CD1c-positive myeloid dendritic cell (primary cell): ENCODE data around the gene FCSK.
"Not testable (repeated sequence)": the region's sequence is repeated elsewhere in the genome, so short reads cannot be mapped to it uniquely, and the experiment has no call there.

Experiments
- DNase-seq: peaks from one replicate; pipeline ENCODE4 v3.0.0-alpha.2; 2016; ENCODE audit errors: extremely low spot score

FCSK gene

DNA sequence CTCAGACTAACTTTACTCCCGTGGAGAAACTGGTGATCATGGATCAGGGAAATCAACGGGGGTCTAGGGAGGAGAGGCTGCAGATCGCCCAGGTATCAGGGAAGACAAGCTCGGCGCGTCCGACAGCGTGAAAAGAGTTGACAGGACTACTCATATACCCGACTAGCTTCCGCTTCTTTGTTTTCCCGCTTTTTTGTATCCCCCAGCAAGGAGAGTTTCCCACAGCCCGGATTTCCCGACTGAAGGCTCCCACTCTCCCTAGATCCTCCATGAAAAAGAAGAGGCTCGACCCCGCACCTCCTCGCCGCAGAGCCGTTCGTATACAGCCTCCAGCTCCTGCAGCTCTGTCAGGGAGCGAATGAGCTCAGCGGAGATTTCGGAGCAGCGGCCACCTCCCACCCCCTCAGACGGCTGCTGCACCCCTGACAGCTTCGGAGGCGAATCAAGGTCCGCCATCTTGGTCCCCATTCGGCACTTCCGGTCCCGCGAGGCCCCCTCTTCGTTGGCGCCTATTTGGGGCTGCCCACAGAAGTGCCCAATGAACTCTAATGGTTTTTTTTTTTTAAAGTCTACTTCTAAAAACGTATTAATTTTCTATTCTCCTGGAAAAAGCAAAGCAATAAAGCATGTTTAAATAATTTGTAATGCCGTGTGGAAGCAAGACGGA lies 68.8 kb downstream of the FCSK start, which contains the start of gene COG4:
TSS of gene COG4 (minus strand) at position 479 of the 667 bp plus-strand sequence. CDS start at position 468, 11 bp downstream.
- DNase-seq = peak; percentile 94

DNA sequence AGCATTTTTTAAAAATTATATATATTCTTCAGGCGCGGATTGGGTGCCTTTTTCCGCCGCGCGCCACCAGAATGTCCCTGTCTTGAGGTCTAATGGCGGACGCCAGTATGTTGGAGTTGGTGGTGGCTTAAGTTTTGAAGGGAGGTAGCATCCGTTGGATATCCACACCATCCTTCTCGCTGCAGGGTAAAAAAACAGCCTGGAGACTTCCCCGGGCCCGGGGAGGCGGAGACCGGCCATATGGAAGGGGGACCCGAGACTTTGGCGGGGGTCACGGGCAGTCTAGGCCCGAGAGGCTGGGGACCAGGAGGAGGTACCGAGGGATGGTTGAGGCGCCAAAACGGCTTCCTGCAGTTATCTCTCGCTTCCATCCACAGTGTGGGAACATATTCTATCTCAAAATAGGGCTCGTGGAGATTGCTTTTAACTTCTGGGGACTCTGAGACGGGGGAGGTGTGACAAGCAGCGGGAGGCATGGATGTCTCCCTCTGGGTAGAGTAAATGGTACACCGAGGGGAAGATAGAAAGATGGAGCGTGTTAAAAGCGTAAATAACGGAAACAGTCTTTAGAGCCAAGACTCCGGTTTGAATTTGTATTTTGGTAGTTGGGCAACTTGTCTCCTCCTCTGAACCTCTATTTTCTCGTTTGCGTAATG lies 69.5 kb downstream of the FCSK start, which contains the start of gene SF3B3:
TSS of gene SF3B3 (plus strand) at position 74 of the 656 bp plus-strand sequence. CDS start 2,841 bp downstream, outside the sequence.
- DNase-seq = no peak

DNA sequence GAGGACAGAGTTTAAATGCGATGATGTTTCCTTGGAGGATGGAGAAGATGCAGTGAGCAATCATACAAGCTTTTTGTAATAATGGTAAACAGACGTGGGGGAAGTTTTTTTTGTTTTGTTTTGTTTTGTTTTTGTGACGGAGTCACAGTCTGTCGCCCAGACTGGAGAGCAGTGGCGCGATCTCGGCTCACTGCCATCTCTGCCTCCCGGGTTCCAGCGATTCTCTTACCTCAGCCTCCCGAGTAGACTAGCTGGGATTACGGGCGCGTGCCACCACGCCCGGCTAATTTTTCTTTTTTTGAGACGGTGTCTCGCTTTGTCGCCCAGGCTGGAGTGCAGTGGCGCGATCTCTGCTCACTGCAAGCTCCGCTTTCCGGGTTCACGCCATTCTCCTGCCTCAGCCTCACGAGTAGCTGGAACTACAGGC lies 70.0 kb downstream of the FCSK start:
- not testable (repeated sequence) for DNase-seq

- no peak for DNase-seq
Measured at GRCh38 chr16:70526403-70526802, 72.0 kb downstream of the FCSK start.

DNA sequence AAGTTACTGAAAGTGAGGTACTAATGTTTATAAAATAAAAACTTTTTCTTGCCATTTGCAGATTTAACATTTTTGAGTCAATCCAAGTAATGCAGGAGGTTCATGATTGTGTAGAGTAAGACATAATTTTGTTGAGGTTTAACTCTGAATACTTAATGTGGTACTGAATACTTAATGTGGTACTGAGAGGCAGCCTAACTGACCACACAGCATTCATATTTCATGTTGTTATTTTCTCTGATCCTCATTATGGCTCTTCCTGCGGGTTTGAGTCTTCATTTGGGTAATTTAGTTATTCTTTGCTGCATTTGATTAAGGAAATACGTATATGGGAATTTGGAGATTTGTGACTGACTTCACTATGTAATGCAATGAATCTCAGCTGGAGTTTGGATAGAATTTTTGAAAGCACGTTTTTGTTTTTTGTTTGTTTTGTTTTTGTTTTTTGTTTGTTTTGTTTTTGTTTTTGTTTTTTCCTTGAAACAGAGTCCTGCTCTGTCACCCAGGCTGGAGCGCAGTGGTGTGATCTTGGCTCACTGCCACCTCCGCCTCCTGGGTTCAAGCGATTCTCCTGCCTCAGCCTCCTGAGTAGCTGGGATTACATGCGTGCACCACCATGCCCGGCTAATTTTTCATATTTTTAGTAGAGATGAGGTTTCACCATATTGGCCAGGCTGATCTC lies 73.1 kb downstream of the FCSK start:
- DNase-seq = no peak

DNA sequence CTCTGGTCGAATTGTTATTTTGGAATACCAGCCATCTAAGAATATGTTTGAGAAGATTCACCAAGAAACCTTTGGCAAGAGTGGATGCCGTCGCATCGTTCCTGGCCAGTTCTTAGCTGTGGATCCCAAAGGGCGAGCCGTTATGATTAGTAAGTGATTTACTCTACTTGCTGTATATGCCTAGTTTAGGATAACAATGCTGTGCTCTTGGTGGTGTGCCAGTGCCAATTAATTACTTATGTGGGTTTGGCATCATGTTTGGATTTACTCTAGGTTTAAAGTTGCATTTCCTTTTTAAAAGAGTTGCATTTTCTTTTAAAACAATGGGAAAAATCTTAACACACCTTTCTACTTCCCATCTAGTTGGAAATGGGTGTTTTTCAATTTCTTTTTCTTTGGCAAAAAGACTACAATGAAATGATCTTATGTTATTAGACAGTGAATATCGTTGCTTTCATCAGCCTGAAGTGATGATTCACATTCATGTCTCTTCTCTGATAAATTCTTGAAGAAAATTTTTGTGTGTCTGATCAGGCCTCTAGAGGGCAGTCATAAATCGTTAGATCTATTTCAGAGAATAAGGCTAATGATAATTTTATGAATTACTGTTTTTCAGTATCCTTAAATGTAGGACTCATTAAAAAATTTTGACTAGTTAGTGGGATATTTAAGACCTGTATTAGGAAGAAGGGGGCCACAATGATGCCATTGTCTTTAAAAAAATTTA lies 74.8 kb downstream of the FCSK start:
- DNase-seq = peak; percentile 46
